WTC11 (cell line): ENCODE measurements around the gene ZNF416. TPM values are rescaled to one million over a fixed set of nuclear protein-coding genes. Genes with fewer than 3 reads are reported as not detected.

Experiments used
- ATAC-seq: fragments of 200-7000 bp; cut with Tn5 transposase; 2 replicates; pipeline ENCODE4 v1.10.0; 2021; ENCODE audit warnings: mild to moderate bottlenecking, moderate library complexity
- CTCF ChIA-PET: fragments of 300-600 bp; sonication (Branson Sonifier 250); formaldehyde crosslinking; loops from one replicate; lab custom pipeline; 2021; ENCODE audit warnings: antibody characterized with exemption; lab: Charles Lee
- POLR2A ChIA-PET: fragments of 350-600 bp; sonication (Branson Sonifier 250); formaldehyde crosslinking; loops from one replicate; lab custom pipeline; 2021; ENCODE audit warnings: antibody characterized with exemption; lab: Charles Lee
- DNase-seq: peaks from one replicate; pipeline ENCODE4 v3.0.0; 2021; ENCODE audit warnings: low spot score
- H3K27ac Mint-ChIP-seq: 2 replicates; pipeline ENCODE4 v1.8.0; 2021; ENCODE audit warnings: mixed read lengths
- H3K27me3 Mint-ChIP-seq: 2 replicates; pipeline ENCODE4 v1.8.0; 2021; ENCODE audit warnings: low read depth, mild to moderate bottlenecking, moderate library complexity, mixed read lengths
- H3K36me3 Mint-ChIP-seq: 2 replicates; pipeline ENCODE4 v1.8.0; 2021; ENCODE audit warnings: mixed read lengths
- H3K4me1 Mint-ChIP-seq: 2 replicates; pipeline ENCODE4 v1.8.0; 2022; ENCODE audit warnings: mixed read lengths
- H3K4me3 Mint-ChIP-seq: 2 replicates; pipeline ENCODE4 v1.8.0; 2021; ENCODE audit warnings: mild to moderate bottlenecking, moderate library complexity, mixed read lengths
- H3K9me3 Mint-ChIP-seq: 2 replicates; pipeline ENCODE4 v1.8.0; 2021; ENCODE audit warnings: mixed read lengths
- ATF1 ChIP-seq: sonication (generic); formaldehyde crosslinking; IDR thresholded peaks from 2 replicates; pipeline ENCODE4 v1.8.1; 2023; ENCODE audit warnings: mild to moderate bottlenecking, moderate library complexity, missing genetic modification reagents
- CREB1 ChIP-seq: sonication (generic); formaldehyde crosslinking; IDR thresholded peaks from 2 replicates; pipeline ENCODE4 v1.8.0; 2023; ENCODE audit warnings: mild to moderate bottlenecking, missing genetic modification reagents
- ERG ChIP-seq: fragments of 250-450 bp; sonication (Bioruptor Pico); IDR thresholded peaks from 2 replicates; pipeline ENCODE4 v1.8.0; 2021; ENCODE audit warnings: mild to moderate bottlenecking
- FOXK1 ChIP-seq: sonication (generic); formaldehyde crosslinking; IDR thresholded peaks from 2 replicates; pipeline ENCODE4 v1.8.0; 2022; ENCODE audit warnings: mild to moderate bottlenecking, moderate library complexity, missing genetic modification reagents
- FOXP4 ChIP-seq: sonication (generic); formaldehyde crosslinking; IDR thresholded peaks from 2 replicates; pipeline ENCODE4 v1.8.0; 2022; ENCODE audit warnings: mild to moderate bottlenecking, missing genetic modification reagents
- GABPB1 ChIP-seq: sonication (generic); formaldehyde crosslinking; IDR thresholded peaks from 2 replicates; pipeline ENCODE4 v1.8.1; 2023; ENCODE audit warnings: mild to moderate bottlenecking, missing genetic modification reagents
- HMGA2 ChIP-seq: fragments of 250-450 bp; sonication (Bioruptor Pico); IDR thresholded peaks from 2 replicates; pipeline ENCODE4 v1.4.0; 2021; ENCODE audit warnings: mild to moderate bottlenecking, moderate library complexity
- JUN ChIP-seq: sonication (generic); formaldehyde crosslinking; IDR thresholded peaks from 2 replicates; pipeline ENCODE4 v1.8.0; 2023; ENCODE audit warnings: mild to moderate bottlenecking, missing genetic modification reagents
- KAT7 ChIP-seq: sonication (generic); formaldehyde crosslinking; IDR thresholded peaks from 2 replicates; pipeline ENCODE4 v1.8.1; 2023; ENCODE audit warnings: missing genetic modification reagents, mild to moderate bottlenecking, borderline replicate concordance
- MXD4 ChIP-seq: fragments of 250-450 bp; sonication (Bioruptor Pico); IDR thresholded peaks from 2 replicates; pipeline ENCODE4 v1.8.0; 2021; ENCODE audit warnings: mild to moderate bottlenecking, moderate library complexity, borderline replicate concordance
- NR3C1 ChIP-seq: sonication (generic); formaldehyde crosslinking; conservative IDR thresholded peaks from 2 replicates; pipeline ENCODE4 v1.8.1; 2023; ENCODE audit warnings: low read depth, mild to moderate bottlenecking, missing genetic modification reagents
- SMAD3 ChIP-seq: sonication (generic); formaldehyde crosslinking; IDR thresholded peaks from 2 replicates; pipeline ENCODE4 v1.8.0; 2022; ENCODE audit warnings: missing genetic modification reagents, mild to moderate bottlenecking, borderline replicate concordance
- SOX15 ChIP-seq: fragments of 250-450 bp; sonication (Bioruptor Pico); IDR thresholded peaks from 2 replicates; pipeline ENCODE4 v1.9.0; 2021; ENCODE audit warnings: mild to moderate bottlenecking
- ZBTB21 ChIP-seq: sonication (generic); formaldehyde crosslinking; IDR thresholded peaks from 2 replicates; pipeline ENCODE4 v1.8.1; 2023; ENCODE audit warnings: mild to moderate bottlenecking, missing genetic modification reagents, borderline replicate concordance
- ZNF263 ChIP-seq: sonication (generic); formaldehyde crosslinking; IDR thresholded peaks from 2 replicates; pipeline ENCODE4 v1.8.1; 2022; ENCODE audit warnings: low read depth, mild to moderate bottlenecking, moderate library complexity, missing genetic modification reagents
- total RNA-seq: library from RNA; stranded (reverse); gene quantifications from 3 replicates; pipeline ENCODE4 v1.2.3, GENCODE V29; 2021
- TF ChIP-seq, protein P1 (sequence below): fragments of 250-450 bp; sonication (Bioruptor Pico); IDR thresholded peaks from 2 replicates; pipeline ENCODE4 v1.9.0; 2021; ENCODE audit warnings: moderate library complexity, mild to moderate bottlenecking, inconsistent platforms, borderline replicate concordance
- TF ChIP-seq, protein P2 (sequence below): sonication (generic); formaldehyde crosslinking; conservative IDR thresholded peaks from 2 replicates; pipeline ENCODE4 v1.8.1; 2023; ENCODE audit warnings: mild to moderate bottlenecking, low read depth, missing genetic modification reagents, moderate library complexity
- TF ChIP-seq, protein P3 (sequence below): sonication (generic); formaldehyde crosslinking; IDR thresholded peaks from 2 replicates; pipeline ENCODE4 v1.8.0; 2022; ENCODE audit warnings: mild to moderate bottlenecking, missing genetic modification reagents

ZNF416 gene
- total RNA-seq, 1 experiment from 2014 or later, result 10.0 TPM

DNA sequence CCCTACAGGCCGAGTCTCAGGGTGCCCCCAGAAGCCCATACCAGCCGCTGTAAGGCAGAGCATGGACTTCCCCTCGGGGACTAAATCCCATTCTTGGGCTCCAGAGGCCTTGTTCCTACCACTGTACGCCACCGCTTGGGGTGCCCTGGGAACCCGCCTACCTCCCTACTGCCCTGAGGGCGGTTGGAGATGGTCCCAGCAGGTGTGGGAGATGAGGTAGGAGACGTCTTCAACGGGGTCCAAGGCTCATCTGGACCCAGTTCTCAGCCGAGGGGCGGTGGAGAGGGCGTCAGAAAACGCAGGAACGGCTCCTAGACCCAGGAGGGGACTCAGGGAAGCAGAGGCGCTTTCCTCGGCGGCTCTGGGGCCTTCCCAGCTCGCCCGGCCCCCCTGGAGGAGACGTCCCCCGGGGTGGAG lies 4.4 kb upstream of the ZNF416 start (continued):
- TF ChIP-seq, protein P1, sequence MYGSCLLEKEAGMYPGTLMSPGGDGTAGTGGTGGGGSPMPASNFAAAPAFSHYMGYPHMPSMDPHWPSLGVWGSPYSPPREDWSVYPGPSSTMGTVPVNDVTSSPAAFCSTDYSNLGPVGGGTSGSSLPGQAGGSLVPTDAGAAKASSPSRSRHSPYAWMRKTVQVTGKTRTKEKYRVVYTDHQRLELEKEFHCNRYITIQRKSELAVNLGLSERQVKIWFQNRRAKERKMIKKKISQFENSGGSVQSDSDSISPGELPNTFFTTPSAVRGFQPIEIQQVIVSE (CRISPR knock-in tag), result no peak
- TF ChIP-seq ZNF263 (CRISPR knock-in tag), result no peak

DNA sequence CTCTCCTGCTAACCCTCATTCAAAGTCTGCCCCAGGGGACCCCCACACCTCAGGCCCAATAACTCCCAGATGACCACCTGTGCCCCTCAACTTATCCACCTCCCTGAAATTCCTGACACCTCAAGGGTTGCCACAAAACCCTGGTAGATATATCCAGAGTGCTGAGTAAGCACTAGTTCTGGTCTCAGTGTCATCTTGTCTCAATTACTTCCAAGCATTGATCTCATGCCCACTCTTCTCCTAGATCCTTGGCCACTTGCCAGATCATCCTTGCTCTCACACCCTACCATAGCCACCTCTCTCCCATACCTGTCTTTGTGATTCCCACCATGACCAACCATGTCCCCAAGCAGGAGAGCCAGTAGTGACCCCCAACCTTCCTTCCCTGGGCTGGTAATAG lies 2.0 kb downstream of the ZNF416 start:
- H3K4me3 Mint-ChIP-seq, result peak overlapping the region; percentile 14; the same call in 1 of the 2 replicates
- peaks cover 70% of the 10 kb centered on the region for H3K36me3 Mint-ChIP-seq
- ChIA-PET CTCF (no interaction called here), POLR2A (no interaction called here)
- H3K9me3 Mint-ChIP-seq, result peaks cover 74% of the 10 kb centered on the region
- no peak for ATAC-seq
- H3K27ac Mint-ChIP-seq, result no peak overlapping the region
- peaks cover 5% of the 10 kb centered on the region; the same call in 1 of the 2 replicates for H3K27me3 Mint-ChIP-seq
- DNase-seq, result no peak
- TF ChIP-seq CREB1 (CRISPR knock-in tag), result no peak
- TF ChIP-seq HMGA2 (CRISPR knock-in tag), result no peak
- no peak for TF ChIP-seq MXD4 (CRISPR knock-in tag)
- TF ChIP-seq FOXP4, result no peak
- no peak for TF ChIP-seq FOXK1
- no peak for TF ChIP-seq ZBTB21 (CRISPR knock-in tag)
- no peak for TF ChIP-seq NR3C1 (CRISPR knock-in tag)
- no peak for TF ChIP-seq GABPB1 (CRISPR knock-in tag)
- TF ChIP-seq JUN (CRISPR knock-in tag), result no peak
- TF ChIP-seq, protein P2, sequence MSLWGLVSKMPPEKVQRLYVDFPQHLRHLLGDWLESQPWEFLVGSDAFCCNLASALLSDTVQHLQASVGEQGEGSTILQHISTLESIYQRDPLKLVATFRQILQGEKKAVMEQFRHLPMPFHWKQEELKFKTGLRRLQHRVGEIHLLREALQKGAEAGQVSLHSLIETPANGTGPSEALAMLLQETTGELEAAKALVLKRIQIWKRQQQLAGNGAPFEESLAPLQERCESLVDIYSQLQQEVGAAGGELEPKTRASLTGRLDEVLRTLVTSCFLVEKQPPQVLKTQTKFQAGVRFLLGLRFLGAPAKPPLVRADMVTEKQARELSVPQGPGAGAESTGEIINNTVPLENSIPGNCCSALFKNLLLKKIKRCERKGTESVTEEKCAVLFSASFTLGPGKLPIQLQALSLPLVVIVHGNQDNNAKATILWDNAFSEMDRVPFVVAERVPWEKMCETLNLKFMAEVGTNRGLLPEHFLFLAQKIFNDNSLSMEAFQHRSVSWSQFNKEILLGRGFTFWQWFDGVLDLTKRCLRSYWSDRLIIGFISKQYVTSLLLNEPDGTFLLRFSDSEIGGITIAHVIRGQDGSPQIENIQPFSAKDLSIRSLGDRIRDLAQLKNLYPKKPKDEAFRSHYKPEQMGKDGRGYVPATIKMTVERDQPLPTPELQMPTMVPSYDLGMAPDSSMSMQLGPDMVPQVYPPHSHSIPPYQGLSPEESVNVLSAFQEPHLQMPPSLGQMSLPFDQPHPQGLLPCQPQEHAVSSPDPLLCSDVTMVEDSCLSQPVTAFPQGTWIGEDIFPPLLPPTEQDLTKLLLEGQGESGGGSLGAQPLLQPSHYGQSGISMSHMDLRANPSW (CRISPR knock-in tag), result no peak
- no peak for TF ChIP-seq KAT7 (CRISPR knock-in tag)
- TF ChIP-seq SMAD3, result no peak
- no peak for TF ChIP-seq SOX15 (CRISPR knock-in tag)
- no peak for TF ChIP-seq ATF1 (CRISPR knock-in tag)
- TF ChIP-seq, protein P3, sequence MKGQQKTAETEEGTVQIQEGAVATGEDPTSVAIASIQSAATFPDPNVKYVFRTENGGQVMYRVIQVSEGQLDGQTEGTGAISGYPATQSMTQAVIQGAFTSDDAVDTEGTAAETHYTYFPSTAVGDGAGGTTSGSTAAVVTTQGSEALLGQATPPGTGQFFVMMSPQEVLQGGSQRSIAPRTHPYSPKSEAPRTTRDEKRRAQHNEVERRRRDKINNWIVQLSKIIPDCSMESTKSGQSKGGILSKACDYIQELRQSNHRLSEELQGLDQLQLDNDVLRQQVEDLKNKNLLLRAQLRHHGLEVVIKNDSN, result no peak
- TF ChIP-seq ERG (CRISPR knock-in tag), result no peak
- TF ChIP-seq, all 79 proteins: peak for 0
- peaks cover 18% of the 10 kb centered on the region for H3K4me1 Mint-ChIP-seq
